Measurements from ENCODE around the gene TNFAIP2. TPM values are rescaled to one million over a fixed set of nuclear protein-coding genes. Genes with fewer than 3 reads are reported as not detected.
"Not testable (repeated sequence)": the region's sequence is repeated elsewhere in the genome, so short reads cannot be mapped to it uniquely, and the experiment has no call there.

Gene TNFAIP2
- polyA plus RNA-seq, 1 donor, result 29.6 TPM

GRCh38 chr14:103105580-103106150 lies 17.6 kb upstream of the TNFAIP2 start:
- DNase-seq, result no peak

DNA sequence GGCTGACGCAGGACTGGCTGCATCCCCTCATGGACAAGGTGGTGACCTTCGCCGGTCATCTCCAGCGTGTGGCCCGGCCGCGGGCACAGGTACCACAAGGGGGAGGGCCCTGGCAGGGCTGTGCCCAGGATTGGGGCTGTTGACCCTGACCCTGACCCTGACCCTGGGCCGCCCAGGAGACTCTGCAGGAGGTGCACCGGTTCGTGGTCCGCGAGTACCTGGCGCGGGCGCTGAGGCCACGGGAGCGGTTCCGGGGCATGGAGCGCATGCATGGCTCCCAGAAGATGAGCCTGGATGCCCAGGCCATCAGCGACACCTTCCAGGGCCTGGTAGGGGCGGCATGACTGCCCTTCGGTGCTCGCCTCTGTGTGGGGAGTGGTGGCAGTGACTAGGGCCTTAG lies 15.8 kb upstream of the TNFAIP2 start:
- DNase-seq, result no peak

- DNase-seq, result no peak
Measured at GRCh38 chr14:103107941-103108748, 15.1 kb upstream of the TNFAIP2 start.

DNA sequence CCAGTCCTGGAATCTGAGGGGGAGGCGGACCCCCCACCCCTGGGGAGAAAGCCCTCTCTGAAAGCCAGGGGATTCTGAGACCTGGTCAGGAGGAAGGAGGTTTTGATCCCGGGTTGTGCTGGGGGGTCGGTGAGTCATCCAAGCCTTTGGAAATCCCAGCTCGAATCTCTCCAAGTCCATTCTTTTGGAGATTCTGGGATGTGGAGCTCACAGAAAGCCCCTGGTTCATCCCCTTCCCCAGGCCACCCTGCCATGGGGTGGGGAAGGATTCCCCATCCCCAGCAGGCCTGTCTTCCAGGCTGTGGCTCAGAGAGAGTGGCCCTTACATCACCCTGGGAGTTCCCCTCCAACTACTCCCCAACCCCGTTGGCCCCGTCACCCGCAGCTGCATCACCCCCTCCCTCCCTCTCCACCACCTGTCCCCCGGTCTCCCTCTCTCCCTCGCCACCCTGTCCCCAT lies 14.5 kb upstream of the TNFAIP2 start:
- DNase-seq, result no peak

DNA sequence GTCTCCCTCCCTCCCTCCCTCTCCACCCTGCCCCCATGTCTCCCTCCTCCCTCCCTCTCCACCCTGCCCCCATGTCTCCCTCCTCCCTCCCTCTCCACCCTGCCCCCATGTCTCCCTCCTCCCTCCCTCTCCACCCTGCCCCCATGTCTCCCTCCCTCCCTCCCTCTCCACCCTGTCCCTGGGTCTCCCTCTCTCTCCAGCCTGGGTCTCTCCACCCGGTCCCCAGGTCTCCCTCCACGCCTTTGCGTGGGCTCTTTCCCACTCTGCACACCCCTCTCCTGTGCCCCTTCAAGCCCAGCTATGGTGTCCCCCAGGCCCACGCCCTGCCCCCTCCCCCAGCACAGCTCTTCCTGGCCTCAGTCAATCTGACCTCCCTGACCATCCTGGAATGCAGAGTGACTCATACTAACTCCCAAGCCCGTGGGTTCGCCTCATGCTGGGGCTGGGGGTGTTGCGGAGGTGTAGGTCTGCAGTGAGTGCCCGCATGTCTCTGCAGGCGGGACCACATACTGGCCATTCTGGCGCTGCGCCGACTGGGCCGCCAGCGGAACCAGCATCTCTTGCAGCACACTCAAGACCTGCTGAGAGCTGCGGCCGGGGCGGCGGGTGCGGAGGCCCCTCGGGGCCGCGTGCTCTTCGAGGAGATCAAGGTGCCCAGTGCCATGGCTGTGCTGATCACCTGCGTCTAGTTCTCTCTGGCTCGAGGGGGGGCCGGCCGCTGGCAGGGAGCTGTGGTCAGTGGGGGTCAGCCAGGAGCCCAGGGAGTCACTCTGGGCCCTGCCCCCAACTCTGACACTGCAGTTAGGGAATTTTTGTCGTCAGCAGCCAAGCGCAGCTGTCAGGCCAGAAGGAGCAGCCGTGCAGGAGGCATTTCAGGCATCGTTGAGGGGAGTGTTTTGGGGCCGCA lies 13.5 kb upstream of the TNFAIP2 start:
- DNase-seq, result no peak

DNA sequence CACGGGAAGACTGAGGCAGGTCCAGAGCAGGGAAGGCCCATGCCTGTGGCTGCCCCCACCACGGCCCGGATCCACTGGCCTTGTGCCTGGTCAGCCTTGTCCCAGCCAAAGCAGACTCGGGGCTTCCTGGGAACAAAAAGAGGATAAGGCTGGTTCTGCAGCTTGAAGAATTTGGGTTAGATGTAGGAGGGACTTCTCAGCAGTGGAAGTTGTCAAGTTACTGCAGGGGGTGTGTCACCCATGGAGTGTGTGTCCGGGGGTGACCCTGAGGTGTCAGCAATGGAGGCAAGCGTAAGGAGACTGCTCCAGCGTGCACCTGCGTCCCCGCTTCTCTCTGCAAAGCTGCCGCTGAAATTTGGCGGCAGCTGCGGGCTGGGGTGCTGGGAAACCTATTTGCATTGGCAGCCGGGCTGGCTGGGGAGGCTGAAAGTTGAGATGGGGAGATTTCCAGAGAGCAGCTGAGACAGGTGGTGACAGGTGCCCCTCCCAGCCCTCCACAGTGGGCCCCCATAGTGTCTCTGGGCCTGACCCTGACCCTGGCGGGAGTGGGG lies 12.5 kb upstream of the TNFAIP2 start:
- DNase-seq, result no peak

GRCh38 chr14:103111232-103111868 lies 11.9 kb upstream of the TNFAIP2 start:
- DNase-seq, result no peak

- DNase-seq, result no peak
Measured at GRCh38 chr14:103112400-103113243, 10.6 kb upstream of the TNFAIP2 start.

- no peak for DNase-seq
Measured at GRCh38 chr14:103113303-103113702, 10.0 kb upstream of the TNFAIP2 start.

DNA sequence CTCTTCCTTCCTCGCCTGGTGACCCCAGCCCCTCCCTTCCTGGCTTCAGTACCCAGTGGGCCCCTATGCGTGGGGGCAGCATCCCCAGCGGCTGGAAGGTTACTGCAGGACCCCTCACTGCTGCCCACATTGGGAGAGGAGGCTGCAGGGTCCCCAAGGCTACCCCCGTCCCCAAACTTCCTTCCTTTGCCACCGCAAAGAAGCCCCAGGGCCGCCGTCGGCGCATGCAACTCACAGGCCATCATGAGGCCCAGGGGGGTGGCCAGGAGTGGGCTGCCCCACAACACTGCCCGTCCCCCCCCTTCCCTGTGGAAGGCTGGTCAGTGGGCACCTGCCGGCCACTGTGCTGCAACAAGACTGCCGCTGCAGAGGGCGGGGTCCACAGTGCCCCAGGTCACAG lies 9.5 kb upstream of the TNFAIP2 start:
- no peak for DNase-seq

GRCh38 chr14:103115086-103115679 lies 8.1 kb upstream of the TNFAIP2 start:
- DNase-seq, result not testable (repeated sequence)

GRCh38 chr14:103115845-103116572 lies 7.3 kb upstream of the TNFAIP2 start:
- DNase-seq, result no peak

DNA sequence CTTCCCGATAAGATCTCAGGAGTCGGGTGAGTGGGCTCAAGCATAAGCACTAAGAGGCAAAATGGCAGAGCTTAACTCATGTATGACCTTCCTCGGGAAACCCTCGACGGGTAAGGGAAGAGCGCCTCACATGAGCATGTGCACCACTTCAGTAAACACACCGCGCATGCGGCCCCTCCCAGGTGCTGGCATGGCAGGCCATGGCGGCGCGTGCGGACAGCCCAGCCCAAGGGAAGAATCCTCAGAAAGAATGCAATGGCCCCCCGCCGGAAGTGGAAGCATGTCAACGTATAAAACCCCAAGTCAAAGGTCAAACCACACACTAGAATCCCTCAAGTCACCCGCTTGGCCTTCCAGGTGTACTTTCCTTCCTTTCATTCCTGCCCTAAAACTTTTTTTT lies 6.6 kb upstream of the TNFAIP2 start:
- DNase-seq, result no peak

- DNase-seq, result not testable (repeated sequence)
Measured at GRCh38 chr14:103117499-103117898, 5.8 kb upstream of the TNFAIP2 start.

GRCh38 chr14:103118018-103118662 lies 5.1 kb upstream of the TNFAIP2 start:
- DNase-seq, result no peak

GRCh38 chr14:103118663-103119404 lies 4.4 kb upstream of the TNFAIP2 start:
- no peak for DNase-seq

DNA sequence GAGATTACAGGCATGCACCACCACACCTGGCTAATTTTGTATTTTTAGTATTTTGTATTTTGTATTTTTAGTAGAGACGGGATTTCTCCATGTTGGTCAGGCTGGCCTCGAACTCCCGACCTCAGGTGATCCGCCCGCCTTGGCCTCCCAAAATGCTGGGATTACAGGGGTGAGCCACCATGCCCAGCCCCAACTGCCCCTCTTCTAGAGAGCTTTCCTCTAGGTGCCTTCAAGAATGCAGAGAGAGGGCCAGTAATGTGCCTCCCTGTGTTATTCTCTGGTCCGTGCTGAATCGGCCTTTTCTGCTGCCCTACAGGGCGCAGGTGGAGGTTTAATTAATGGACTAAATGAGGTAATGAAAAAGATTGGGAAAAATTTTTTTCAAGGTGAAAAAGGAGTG lies 3.7 kb upstream of the TNFAIP2 start:
- DNase-seq, result not testable (repeated sequence)

GRCh38 chr14:103121121-103121845 lies 2.0 kb upstream of the TNFAIP2 start:
- no peak for DNase-seq
